Measurements from ENCODE around the gene MT1H. TPM values are rescaled to one million over a fixed set of nuclear protein-coding genes. Genes with fewer than 3 reads are reported as not detected.

The MT1H gene
- total and polyA plus RNA-seq, 7 donors = 2.0 to 581 (median 133) TPM; not detected in 4

DNA sequence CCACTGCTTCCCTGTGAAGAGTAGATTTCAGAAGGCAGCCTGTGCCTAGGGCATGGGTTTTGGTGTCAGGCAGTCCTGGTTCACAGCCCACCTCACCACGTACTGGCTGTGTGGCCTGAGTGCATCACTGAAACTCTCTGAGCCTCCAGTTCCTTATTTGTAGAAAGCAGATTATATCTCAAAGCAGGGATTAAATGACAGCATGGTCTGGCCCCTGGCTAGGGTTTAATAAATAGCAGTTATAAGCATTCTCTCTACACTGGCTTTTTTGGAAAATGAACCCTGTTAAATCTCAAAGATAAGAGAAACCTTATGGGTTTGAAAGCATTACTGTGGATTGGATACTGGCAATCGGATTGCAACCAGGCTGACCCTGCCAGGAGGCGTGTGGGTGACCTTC is 40.1 kb upstream of the MT1H start:
- WGBS, 2 donors = 88 to 92% methylated on average over 3 of the region's 3 CpGs
- H3K36me3 ChIP-seq = no peaks in the 10 kb centered on the region
- H3K4me3 ChIP-seq = no peak overlapping the region
- H3K4me1 ChIP-seq = peaks cover 0 to 39% (median 29%) of the 10 kb centered on the region in 4 donors
- H3K27me3 ChIP-seq = peaks cover 0 to 12% (median 2%) of the 10 kb centered on the region in 3 donors
- no peaks in the 10 kb centered on the region for H3K9me3 ChIP-seq
- intact Hi-C loops (cut with DNase I) = no loop called here
- H3K27ac ChIP-seq = peak overlapping the region in 2 of 4 donors; percentile 89 to 92
- no peak for DNase-seq
- TF ChIP-seq EP300 (IDR thresholded peaks at IDR 0.05) = no peak
- TF ChIP-seq POLR2AphosphoS5 (IDR thresholded peaks at IDR 0.05) = no peak
- TF ChIP-seq POLR2A (IDR thresholded peaks at IDR 0.05) = no peak
- TF ChIP-seq, protein P1, sequence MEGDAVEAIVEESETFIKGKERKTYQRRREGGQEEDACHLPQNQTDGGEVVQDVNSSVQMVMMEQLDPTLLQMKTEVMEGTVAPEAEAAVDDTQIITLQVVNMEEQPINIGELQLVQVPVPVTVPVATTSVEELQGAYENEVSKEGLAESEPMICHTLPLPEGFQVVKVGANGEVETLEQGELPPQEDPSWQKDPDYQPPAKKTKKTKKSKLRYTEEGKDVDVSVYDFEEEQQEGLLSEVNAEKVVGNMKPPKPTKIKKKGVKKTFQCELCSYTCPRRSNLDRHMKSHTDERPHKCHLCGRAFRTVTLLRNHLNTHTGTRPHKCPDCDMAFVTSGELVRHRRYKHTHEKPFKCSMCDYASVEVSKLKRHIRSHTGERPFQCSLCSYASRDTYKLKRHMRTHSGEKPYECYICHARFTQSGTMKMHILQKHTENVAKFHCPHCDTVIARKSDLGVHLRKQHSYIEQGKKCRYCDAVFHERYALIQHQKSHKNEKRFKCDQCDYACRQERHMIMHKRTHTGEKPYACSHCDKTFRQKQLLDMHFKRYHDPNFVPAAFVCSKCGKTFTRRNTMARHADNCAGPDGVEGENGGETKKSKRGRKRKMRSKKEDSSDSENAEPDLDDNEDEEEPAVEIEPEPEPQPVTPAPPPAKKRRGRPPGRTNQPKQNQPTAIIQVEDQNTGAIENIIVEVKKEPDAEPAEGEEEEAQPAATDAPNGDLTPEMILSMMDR (IDR thresholded peaks at IDR 0.05) = no peak

DNA sequence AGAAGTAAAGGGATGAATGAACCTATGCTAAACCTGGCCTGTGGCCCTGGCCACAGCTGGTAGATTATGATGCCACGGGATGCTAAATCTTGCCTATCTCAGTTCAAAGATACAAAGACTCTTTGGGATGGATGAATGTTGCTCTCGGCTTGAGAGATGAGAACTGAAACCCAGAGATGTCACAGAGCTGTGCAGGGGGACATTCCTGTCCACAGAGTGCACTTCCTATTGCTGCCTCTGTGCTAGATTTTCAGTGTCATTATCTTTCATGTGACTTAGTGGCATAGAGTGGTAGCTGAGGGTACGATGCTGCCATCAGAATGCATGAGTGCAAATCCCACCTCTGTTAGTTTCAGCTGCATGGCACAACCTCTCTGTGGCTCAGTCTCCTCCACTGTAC is 39.5 kb upstream of the MT1H start:
- intact Hi-C loops (cut with DNase I) = no loop called here
- TF ChIP-seq POLR2A (IDR thresholded peaks at IDR 0.05) (no peak), EP300 (IDR thresholded peaks at IDR 0.05) (no peak), POLR2AphosphoS5 (IDR thresholded peaks at IDR 0.05) (no peak)
- TF ChIP-seq, protein P1 (IDR thresholded peaks at IDR 0.05) = no peak
- Histone ChIP-seq H3K9me3 (no peaks in the 10 kb centered on the region), H3K36me3 (no peaks in the 10 kb centered on the region), H3K27me3 (peaks cover 0 to 18% (median 8%) of the 10 kb centered on the region in 3 donors), H3K4me3 (no peak overlapping the region), H3K27ac (no peak overlapping the region), H3K4me1 (peaks cover 0 to 40% (median 34%) of the 10 kb centered on the region in 4 donors)
- no peak for DNase-seq
- 72 to 79% methylated on average over 3 of the region's 3 CpGs for WGBS, 2 donors

DNA sequence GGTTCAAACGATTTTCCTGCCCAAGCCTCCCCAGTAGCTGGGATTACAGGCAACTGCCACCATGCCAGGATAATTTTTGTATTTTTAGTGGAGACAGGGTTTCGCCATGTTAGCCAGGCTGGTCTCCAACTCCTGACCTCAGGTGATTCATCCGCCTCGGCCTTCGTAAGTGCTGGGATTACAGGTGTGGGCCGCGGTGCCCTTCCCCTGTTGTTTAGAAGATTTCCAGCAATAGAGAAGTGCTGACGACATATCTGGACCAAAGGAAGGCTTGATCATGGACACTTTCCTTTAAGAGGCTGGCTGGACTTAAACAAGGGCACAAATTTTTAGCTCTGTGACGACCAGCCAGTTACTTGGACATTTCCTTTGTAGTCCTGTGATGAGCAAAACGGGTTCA is 38.4 kb upstream of the MT1H start:
- WGBS, 2 donors = 87 to 90% methylated on average over 10 of the region's 10 CpGs
- H3K36me3 ChIP-seq = no peaks in the 10 kb centered on the region
- intact Hi-C loops (cut with DNase I) = no loop called here
- peak overlapping the region in 1 of 4 donors; percentile 37 for H3K4me3 ChIP-seq
- peak overlapping the region in 3 of 4 donors; percentile 70 to 73 (median 72) for H3K27ac ChIP-seq
- H3K9me3 ChIP-seq = no peaks in the 10 kb centered on the region
- H3K4me1 ChIP-seq = peaks cover 0 to 42% (median 37%) of the 10 kb centered on the region in 4 donors
- DNase-seq = no peak
- H3K27me3 ChIP-seq = peaks cover 6 to 28% (median 19%) of the 10 kb centered on the region in 3 donors
- TF ChIP-seq POLR2A (IDR thresholded peaks at IDR 0.05) = no peak
- TF ChIP-seq EP300 (IDR thresholded peaks at IDR 0.05) = no peak
- no peak for TF ChIP-seq POLR2AphosphoS5 (IDR thresholded peaks at IDR 0.05)
- TF ChIP-seq, protein P1 (IDR thresholded peaks at IDR 0.05) = no peak

DNA sequence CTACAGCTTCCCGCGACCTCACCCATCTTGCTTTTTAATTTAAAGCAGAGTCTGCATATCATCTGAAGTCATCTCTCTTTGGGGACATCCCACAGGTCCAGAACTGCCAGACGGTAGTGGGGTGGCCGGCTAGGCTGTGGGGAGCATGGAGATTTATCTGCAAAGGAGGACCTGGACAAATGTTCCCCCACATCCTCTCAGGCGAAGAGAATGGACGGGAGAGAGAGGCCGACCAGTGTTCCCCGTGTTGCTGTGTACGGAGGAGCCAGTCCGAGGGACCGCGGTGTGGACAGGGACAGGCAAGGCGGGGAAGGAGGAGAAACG is 37.8 kb upstream of the MT1H start:
- DNase-seq = no peak
- Histone ChIP-seq H3K4me1 (peaks cover 0 to 37% (median 31%) of the 10 kb centered on the region in 4 donors), H3K4me3 (peak overlapping the region; percentile 37 to 54 (median 52)), H3K27ac (peak overlapping the region; percentile 70 to 73 (median 72)), H3K36me3 (no peaks in the 10 kb centered on the region), H3K9me3 (no peaks in the 10 kb centered on the region), H3K27me3 (peaks cover 6 to 34% (median 23%) of the 10 kb centered on the region in 3 donors)
- 23 to 24% methylated on average over 14 of the region's 14 CpGs for WGBS, 2 donors
- TF ChIP-seq POLR2AphosphoS5 (IDR thresholded peaks at IDR 0.05) (no peak), POLR2A (IDR thresholded peaks at IDR 0.05) (no peak), EP300 (IDR thresholded peaks at IDR 0.05) (no peak)
- TF ChIP-seq, protein P1 (IDR thresholded peaks at IDR 0.05) = no peak
- intact Hi-C loops (cut with DNase I) = no loop called here
